HCT116 (cell line): Measurements from ENCODE around the gene MYADML2. TPM values are rescaled to one million over a fixed set of nuclear protein-coding genes. Genes with fewer than 3 reads are reported as not detected.

Source experiments
- ATAC-seq: fragments of 200-7000 bp; cut with Tn5 transposase; 2 replicates; pipeline ENCODE4 v1.9.1; 2020; ENCODE audit warnings: mild to moderate bottlenecking, moderate library complexity
- BruUV-seq: library from RNA; stranded (reverse); fragments of 400-500 nt; replicated peaks from 2 replicates; lab custom pipeline; 2021; lab: Mats Ljungman, UMichigan
- CTCF ChIA-PET: fragments of 300-600 bp; sonication (Branson Sonifier 250); formaldehyde crosslinking; loops from one replicate; lab custom pipeline; 2021; ENCODE audit warnings: antibody characterized with exemption; lab: Charles Lee
- POLR2A ChIA-PET: fragments of 300-600, 350-600 bp; sonication (Branson Sonifier 250); formaldehyde crosslinking; loops from one replicate; lab custom pipeline; 2021; ENCODE audit warnings: antibody characterized with exemption; lab: Charles Lee
- RAD21 ChIA-PET, 2 experiments: fragments of 300-600 bp; sonication (Branson Sonifier 250); formaldehyde crosslinking; loops; one replicate each; lab custom pipeline; 2023; ENCODE audit warnings: low total read pairs in 2 of 2; ENCODE audit not compliant: uncharacterized antibody in 2 of 2, unreplicated experiment in 2 of 2, low non-redundant PET in 1 of 2; lab: Charles Lee
- DNase-seq: peaks from one replicate; pipeline ENCODE4 v3.0.0-alpha.2; 2010; ENCODE audit warnings: low read depth, low spot score
- H2AFZ ChIP-seq: fragments of 200-600 bp; shearing (Covaris generic), sonication (generic); 2 replicates; pipeline ENCODE4 v1.6.1; 2017; ENCODE audit warnings: low read depth, mixed run types, mixed read lengths, antibody characterized with exemption, low read length; ENCODE audit not compliant: poor library complexity, severe bottlenecking
- H3K27ac ChIP-seq: 2 replicates; pipeline ENCODE4 v1.5.1; 2012; ENCODE audit warnings: low read depth, low read length
- H3K27me3 ChIP-seq: fragments of 200-600 bp; sonication (generic); 2 replicates; pipeline ENCODE4 v1.6.1; 2016; ENCODE audit warnings: mixed run types, low read length, mixed read lengths; ENCODE audit not compliant: insufficient read depth
- H3K36me3 ChIP-seq, 2 experiments: fragments of 200-500 bp in 1 of 2; fragments of 200-600 bp in 1 of 2; sonication (Bioruptor generic) in 1 of 2; sonication (generic) in 1 of 2; 2 replicates each; pipeline versions ENCODE4 v1.5.1 to v1.6.1; 2014 to 2016; ENCODE audit warnings: low read length in 2 of 2, inconsistent platforms in 1 of 2, mixed read lengths in 1 of 2, mixed run types in 1 of 2; ENCODE audit not compliant: insufficient read depth in 2 of 2, control insufficient read depth in 1 of 2
- H3K4me1 ChIP-seq, 2 experiments: fragments of 200-600 bp in 1 of 2; sonication (generic) in 1 of 2; 2 replicates each; pipeline versions ENCODE4 v1.5.1 to v1.6.1; 2012 to 2017; ENCODE audit warnings: low read length in 2 of 2, inconsistent platforms in 1 of 2, mild to moderate bottlenecking in 1 of 2, mixed read lengths in 1 of 2, mixed run types in 1 of 2, moderate library complexity in 1 of 2; ENCODE audit not compliant: insufficient read depth in 2 of 2, control insufficient read depth in 1 of 2
- H3K4me2 ChIP-seq: fragments of 200-600 bp; sonication (generic); 2 replicates; pipeline ENCODE4 v1.6.1; 2017; ENCODE audit warnings: mixed run types, low read length, mixed read lengths
- H3K4me3 ChIP-seq, 2 experiments: fragments of 200-600 bp in 1 of 2; sonication (generic) in 1 of 2; replicated peaks in 1 of 2; 2 replicates each; pipeline ENCODE4 v1.5.1; 2011 to 2016; ENCODE audit warnings: low read length in 2 of 2, control low read depth in 1 of 2, low read depth in 1 of 2, mild to moderate bottlenecking in 1 of 2, mixed read lengths in 1 of 2, mixed run types in 1 of 2
- H3K79me2 ChIP-seq: fragments of 200-600 bp; sonication (generic); 2 replicates; pipeline ENCODE4 v1.6.1; 2017; ENCODE audit warnings: mild to moderate bottlenecking, mixed run types, low read length, moderate library complexity, mixed read lengths; ENCODE audit not compliant: insufficient read depth
- H3K9ac ChIP-seq: fragments of 200-600 bp; sonication (generic); 2 replicates; pipeline ENCODE4 v1.6.1; 2016; ENCODE audit warnings: low read length, mixed read lengths
- H3K9me2 ChIP-seq: fragments of 200-600 bp; sonication (generic), shearing (Covaris generic); 2 replicates; pipeline ENCODE4 v1.6.1; 2017; ENCODE audit warnings: mixed run types, mild to moderate bottlenecking, moderate library complexity; ENCODE audit not compliant: insufficient read depth
- H3K9me3 ChIP-seq, 2 experiments: fragments of 200-500 bp in 1 of 2; fragments of 200-600 bp in 1 of 2; sonication (Bioruptor generic) in 1 of 2; sonication (generic) in 1 of 2; 2 replicates each; pipeline ENCODE4 v1.6.1; 2014 to 2017; ENCODE audit warnings: low read length in 2 of 2, mixed read lengths in 2 of 2, inconsistent platforms in 1 of 2, low read depth in 1 of 2, mild to moderate bottlenecking in 1 of 2, mixed run types in 1 of 2, moderate library complexity in 1 of 2; ENCODE audit not compliant: control insufficient read depth in 1 of 2, insufficient read depth in 1 of 2
- H4K20me1 ChIP-seq: fragments of 200-600 bp; sonication (generic), shearing (Covaris generic); 2 replicates; pipeline ENCODE4 v1.6.1; 2017; ENCODE audit warnings: mixed run types, mild to moderate bottlenecking, moderate library complexity; ENCODE audit not compliant: insufficient read depth
- EGR1 ChIP-seq: IDR thresholded peaks from 2 replicates; pipeline ENCODE4 v1.6.1; 2012; ENCODE audit warnings: low read depth
- EZH2phosphoT487 ChIP-seq: fragments of 200-600 bp; IDR thresholded peaks from 2 replicates; pipeline ENCODE4 v1.6.1; 2018; ENCODE audit warnings: antibody characterized with exemption, borderline replicate concordance
- JUND ChIP-seq: IDR thresholded peaks from 2 replicates; pipeline ENCODE4 v1.6.1; 2012
- POLR2A ChIP-seq: IDR thresholded peaks from 2 replicates; pipeline ENCODE4 v1.7.0; 2011; ENCODE audit warnings: borderline replicate concordance; ENCODE audit not compliant: insufficient read depth, insufficient read length; ENCODE audit errors: extremely low read depth
- RAD21 ChIP-seq: IDR thresholded peaks from 2 replicates; pipeline ENCODE4 v1.6.1; 2012; ENCODE audit warnings: low read depth, mild to moderate bottlenecking
- SIN3A ChIP-seq: IDR thresholded peaks from 2 replicates; pipeline ENCODE4 v1.6.1; 2012; ENCODE audit warnings: low read depth
- ZFX ChIP-seq: fragments of 450-650 bp; IDR thresholded peaks from 2 replicates; pipeline ENCODE4 v1.6.1; 2017
- ZNF274 ChIP-seq: fragments of 200-500 bp; sonication (Bioruptor generic); IDR thresholded peaks from 2 replicates; pipeline ENCODE4 v1.6.1; 2014; ENCODE audit warnings: mild to moderate bottlenecking, low read depth, low read length, inconsistent platforms
- intact Hi-C: fragments of 100-400 bp; cut with micrococcal nuclease; formaldehyde crosslinking; loops from 2 replicates; pipeline ENCODE4 v1.10.0; 2022
- total RNA-seq: library from RNA; stranded (reverse); gene quantifications from one replicate; pipeline ENCODE4 v1.2.1, GENCODE V29; 2021; ENCODE audit not compliant: unreplicated experiment
- TF ChIP-seq, protein P1 (sequence below): IDR thresholded peaks from 2 replicates; pipeline ENCODE4 v1.6.1; 2012

Gene MYADML2
- total RNA-seq, 1 experiment from 2014 or later: not detected

DNA sequence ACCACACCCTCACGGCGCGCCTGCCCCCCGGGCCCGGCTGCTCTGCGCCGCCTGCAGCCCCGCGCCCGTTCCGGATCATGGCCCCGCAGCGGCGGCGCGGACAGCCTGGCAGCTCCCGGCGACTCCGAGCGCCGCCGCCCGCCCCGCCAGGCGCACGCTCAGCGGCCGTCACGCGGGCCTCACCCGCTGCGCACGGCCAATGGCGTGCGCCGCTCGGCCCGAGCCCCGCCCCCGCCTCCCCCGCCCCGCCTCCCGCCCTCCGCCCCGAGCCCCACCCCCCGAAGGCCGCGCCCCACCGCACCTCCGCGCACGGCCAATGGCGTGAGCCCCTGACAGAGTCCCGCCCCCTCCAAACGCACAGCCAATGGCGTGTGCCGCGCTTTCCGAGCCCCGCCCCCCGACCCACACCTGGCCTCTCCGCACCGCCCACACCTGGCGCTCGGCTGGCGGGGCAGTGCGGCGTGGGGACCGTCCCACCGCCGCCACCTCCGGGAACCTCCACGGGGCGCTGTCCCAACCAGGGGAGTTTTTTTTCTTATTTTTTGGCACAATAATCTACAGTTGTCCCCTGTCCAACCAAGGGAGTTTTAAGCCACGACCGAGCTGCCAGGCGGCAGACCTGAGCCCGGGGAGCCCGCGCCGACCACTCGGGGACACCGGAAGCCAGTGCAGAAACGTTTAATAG is 35.6 kb downstream of the MYADML2 start, which contains the start of gene PCYT2 (continued):
- TF ChIP-seq, protein P1, sequence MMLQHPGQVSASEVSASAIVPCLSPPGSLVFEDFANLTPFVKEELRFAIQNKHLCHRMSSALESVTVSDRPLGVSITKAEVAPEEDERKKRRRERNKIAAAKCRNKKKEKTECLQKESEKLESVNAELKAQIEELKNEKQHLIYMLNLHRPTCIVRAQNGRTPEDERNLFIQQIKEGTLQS: no peak
- TF ChIP-seq JUND (no peak), SIN3A (peak; percentile 62; the same call in 1 of the 2 replicates), EGR1 (no peak; the same call in 1 of the 2 replicates)

- no peaks in the 10 kb centered on the region for H3K27me3 ChIP-seq
- POLR2A ChIA-PET: no interaction called here
- H3K9me3 ChIP-seq: no peaks in the 10 kb centered on the region
- H2AFZ ChIP-seq: no peak overlapping the region
- DNase-seq (no peak), ATAC-seq (peak; percentile 16)
- peaks cover 28 to 42% of the 10 kb centered on the region in 2 experiments for H3K4me1 ChIP-seq
- H3K4me2 ChIP-seq: peak overlapping the region; percentile 98
- TF ChIP-seq EZH2phosphoT487 (no peak), SIN3A (peak; percentile 50; the same call in 1 of the 2 replicates), ZFX (peak; percentile 74; the same call in 1 of the 2 replicates), RAD21 (no peak), POLR2A (no peak), ZNF274 (no peak)
- peaks cover 22% of the 10 kb centered on the region for H3K79me2 ChIP-seq
- peaks cover 20 to 38% of the 10 kb centered on the region in 2 experiments for H3K36me3 ChIP-seq
- peak overlapping the region; percentile 81 for H3K9ac ChIP-seq
- no peaks in the 10 kb centered on the region for H3K9me2 ChIP-seq
- RAD21 ChIA-PET: no interaction called here
- no peaks in the 10 kb centered on the region for H4K20me1 ChIP-seq
- H3K4me3 ChIP-seq: peak overlapping the region; percentile 85 to 94
- no TSS peak for BruUV-seq
- intact Hi-C loops: loop anchor here (1.0 to 5.0 kb wide), 2 partner anchors 20 to 111 kb away; partner anchors contain the start of genes ALYREF, ANAPC11, CENPX and LRRC45
- H3K27ac ChIP-seq: peak overlapping the region; percentile 72
- CTCF ChIA-PET: interaction anchor here (0.5 to 1.2 kb wide), 3 partner anchors 14 to 112 kb away, joined by 3 to 5 read pairs (median 4); partner anchors contain the start of genes CENPX and LRRC45
Measured at GRCh38 chr17:81910840-81911276, 36.2 kb downstream of the MYADML2 start.
